Spleen (tissue), 7 donors: Measurements from ENCODE around the gene SSBP3.

Experiments used
- POLR2A ChIP-seq, 3 donors: fragments of 450-650 bp; IDR thresholded peaks; one replicate each; pipeline ENCODE4 v1.5.1; 2017; ENCODE audit warnings: antibody characterized with exemption in 3 of 3, mild to moderate bottlenecking in 1 of 3
- POLR2AphosphoS5 ChIP-seq, 3 donors: sonication (generic); formaldehyde crosslinking; IDR thresholded peaks; one replicate each; pipeline ENCODE4 v1.5.1; 2017; ENCODE audit warnings: antibody characterized with exemption in 3 of 3
- TF ChIP-seq, protein P1 (sequence below), 11 experiments: fragments of 200-600 bp in 7 of 11; fragments of 450-650 bp in 4 of 11; sonication (generic) in 4 of 11; IDR thresholded peaks in 8 of 11; conservative IDR thresholded peaks in 3 of 11; 1 replicate in 7 of 11; 2 replicates in 4 of 11; pipeline versions ENCODE4 v1.4.0 to v1.8.0; 2016 to 2021; ENCODE audit warnings: antibody characterized with exemption in 11 of 11, inconsistent platforms in 4 of 11, mild to moderate bottlenecking in 1 of 11
- donor health status: DM: no; HTN: no; CAD: no; lungs with moderate emphysema.
- donor health status: DM: no; HTN: no; CAD: no.
- donor health status: DM: no; HTN: no; CAD: no.

DNA sequence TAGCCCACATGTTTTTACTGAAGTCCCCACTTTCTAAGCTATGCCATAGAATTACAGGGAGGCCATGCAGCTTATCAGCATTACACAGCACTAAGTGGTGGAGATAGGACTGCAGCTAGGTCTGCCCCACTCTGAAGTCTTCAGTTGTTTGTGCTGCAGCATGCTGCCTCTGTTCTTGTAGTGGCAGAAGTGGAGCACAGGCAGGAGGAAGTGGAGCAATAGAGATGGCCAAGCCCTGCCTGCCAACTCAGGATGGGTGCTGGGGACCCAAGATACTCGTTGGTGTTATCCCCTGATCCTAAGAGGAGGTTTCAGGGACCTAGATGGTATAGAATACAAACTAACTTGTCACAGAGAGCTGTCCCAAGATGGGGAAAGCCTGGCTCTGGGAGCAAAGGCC is 193.3 kb downstream of the SSBP3 start:
- TF ChIP-seq, protein P1, sequence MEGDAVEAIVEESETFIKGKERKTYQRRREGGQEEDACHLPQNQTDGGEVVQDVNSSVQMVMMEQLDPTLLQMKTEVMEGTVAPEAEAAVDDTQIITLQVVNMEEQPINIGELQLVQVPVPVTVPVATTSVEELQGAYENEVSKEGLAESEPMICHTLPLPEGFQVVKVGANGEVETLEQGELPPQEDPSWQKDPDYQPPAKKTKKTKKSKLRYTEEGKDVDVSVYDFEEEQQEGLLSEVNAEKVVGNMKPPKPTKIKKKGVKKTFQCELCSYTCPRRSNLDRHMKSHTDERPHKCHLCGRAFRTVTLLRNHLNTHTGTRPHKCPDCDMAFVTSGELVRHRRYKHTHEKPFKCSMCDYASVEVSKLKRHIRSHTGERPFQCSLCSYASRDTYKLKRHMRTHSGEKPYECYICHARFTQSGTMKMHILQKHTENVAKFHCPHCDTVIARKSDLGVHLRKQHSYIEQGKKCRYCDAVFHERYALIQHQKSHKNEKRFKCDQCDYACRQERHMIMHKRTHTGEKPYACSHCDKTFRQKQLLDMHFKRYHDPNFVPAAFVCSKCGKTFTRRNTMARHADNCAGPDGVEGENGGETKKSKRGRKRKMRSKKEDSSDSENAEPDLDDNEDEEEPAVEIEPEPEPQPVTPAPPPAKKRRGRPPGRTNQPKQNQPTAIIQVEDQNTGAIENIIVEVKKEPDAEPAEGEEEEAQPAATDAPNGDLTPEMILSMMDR (IDR thresholded peaks at IDR 0.05 in 8 of 11, conservative IDR thresholded peaks at IDR 0.05 in 3 of 11): no peak
- TF ChIP-seq POLR2AphosphoS5 (IDR thresholded peaks at IDR 0.05) (no peak), POLR2A (IDR thresholded peaks at IDR 0.05) (no peak)
